GM12891 (cell line): ENCODE data around the gene ZMYM1.
"Not testable (repeated sequence)": the region's sequence is repeated elsewhere in the genome, so short reads cannot be mapped to it uniquely, and the experiment has no call there.

Source experiments
- PAX5 ChIP-seq: IDR thresholded peaks from 2 replicates; pipeline ENCODE4 v1.6.1; 2011; ENCODE audit warnings: low read length, moderate library complexity, mild to moderate bottlenecking; ENCODE audit not compliant: insufficient read depth, severe bottlenecking
- POLR2A ChIP-seq: IDR thresholded peaks from 2 replicates; pipeline ENCODE4 v1.6.1; 2011; ENCODE audit warnings: low read depth, low read length, control low read depth
- POLR2AphosphoS5 ChIP-seq: IDR thresholded peaks from 2 replicates; pipeline ENCODE4 v1.6.1; 2011; ENCODE audit warnings: low read depth, low read length, control low read depth
- POU2F2 ChIP-seq: IDR thresholded peaks from 2 replicates; pipeline ENCODE4 v1.6.1; 2011; ENCODE audit warnings: low read depth, mild to moderate bottlenecking, control low read depth, low read length, moderate library complexity
- SPI1 ChIP-seq: IDR thresholded peaks from 2 replicates; pipeline ENCODE4 v1.6.1; 2011; ENCODE audit warnings: low read depth, low read length, control low read depth
- TAF1 ChIP-seq: IDR thresholded peaks from 2 replicates; pipeline ENCODE4 v1.6.1; 2011; ENCODE audit warnings: low read depth, low read length, control low read depth

- not testable (repeated sequence) for TF ChIP-seq POLR2A, POLR2AphosphoS5, TAF1, SPI1, POU2F2, PAX5
Measured at GRCh38 chr1:35142728-35143127, 63.5 kb downstream of the ZMYM1 start.
